HEK293 (cell line): ENCODE measurements around the gene CSNK1A1L.

Source experiments
- CTCF ChIP-seq: fragments of 450-650 bp; formaldehyde crosslinking; IDR thresholded peaks from 2 replicates; pipeline ENCODE4 v1.5.1; 2016; ENCODE audit warnings: missing biosample characterization, missing genetic modification characterization
- GLI2 ChIP-seq: fragments of 450-650 bp; formaldehyde crosslinking; IDR thresholded peaks from 2 replicates; pipeline ENCODE4; 2017; ENCODE audit warnings: missing biosample characterization, missing genetic modification characterization, low read depth, borderline replicate concordance
- MYNN ChIP-seq: fragments of 450-650 bp; formaldehyde crosslinking; IDR thresholded peaks from 2 replicates; pipeline ENCODE4 v1.5.1; 2016; ENCODE audit warnings: missing biosample characterization, missing genetic modification characterization, borderline replicate concordance
- PBX3 ChIP-seq: sonication (generic); formaldehyde crosslinking; IDR thresholded peaks from 2 replicates; pipeline ENCODE4 v1.8.1; 2022; ENCODE audit warnings: mild to moderate bottlenecking, moderate library complexity, missing genetic modification reagents
- TSHZ1 ChIP-seq: fragments of 450-650 bp; formaldehyde crosslinking; IDR thresholded peaks from 2 replicates; pipeline ENCODE4 v1.5.1; 2016; ENCODE audit warnings: missing biosample characterization, missing genetic modification characterization, borderline replicate concordance
- ZFP3 ChIP-seq: fragments of 450-650 bp; formaldehyde crosslinking; IDR thresholded peaks from 2 replicates; pipeline ENCODE4 v1.5.1; 2016; ENCODE audit warnings: low read depth, missing biosample characterization, missing genetic modification characterization
- ZNF239 ChIP-seq: fragments of 450-650 bp; formaldehyde crosslinking; IDR thresholded peaks from 2 replicates; pipeline ENCODE4 v1.5.1; 2016; ENCODE audit warnings: missing biosample characterization, missing genetic modification characterization
- ZNF274 ChIP-seq, 2 experiments: fragments of 200-500 bp in 1 of 2; fragments of 450-650 bp in 1 of 2; sonication (Bioruptor generic) in 1 of 2; formaldehyde crosslinking in 1 of 2; IDR thresholded peaks; 2 replicates each; pipeline versions ENCODE4 v1.5.1 to v1.6.1; 2014 to 2016; ENCODE audit warnings: borderline replicate concordance in 1 of 2, inconsistent platforms in 1 of 2, low read length in 1 of 2, missing biosample characterization in 1 of 2, missing genetic modification characterization in 1 of 2
- ZNF398 ChIP-seq: fragments of 450-650 bp; formaldehyde crosslinking; IDR thresholded peaks from 2 replicates; pipeline ENCODE4 v1.5.1; 2017; ENCODE audit warnings: missing biosample characterization, missing genetic modification characterization
- ZNF518A ChIP-seq: fragments of 450-650 bp; formaldehyde crosslinking; conservative IDR thresholded peaks from 2 replicates; pipeline ENCODE4 v1.5.1; 2016; ENCODE audit warnings: low read depth, missing biosample characterization, missing genetic modification characterization
- ZNF704 ChIP-seq: fragments of 450-650 bp; formaldehyde crosslinking; IDR thresholded peaks from 2 replicates; pipeline ENCODE4 v1.5.1; 2016; ENCODE audit warnings: missing biosample characterization, missing genetic modification characterization
- ZNF76 ChIP-seq: fragments of 450-650 bp; formaldehyde crosslinking; IDR thresholded peaks from 2 replicates; pipeline ENCODE4; 2016; ENCODE audit warnings: low read depth, missing biosample characterization, missing genetic modification characterization, borderline replicate concordance
- ZSCAN5A ChIP-seq: fragments of 450-650 bp; formaldehyde crosslinking; IDR thresholded peaks from 2 replicates; pipeline ENCODE4 v1.5.1; 2016; ENCODE audit warnings: missing biosample characterization, missing genetic modification characterization

GRCh38 chr13:37097076-37097475 is 8.4 kb downstream of the CSNK1A1L start:
- TF ChIP-seq CTCF (no peak), ZFP3 (tag by site-specific recombination) (no peak), ZNF274 (IDR thresholded peaks at IDR 0.05; ENCODE audit: low read length) (no peak), ZNF274 (tag by site-specific recombination; IDR thresholded peaks at IDR 0.05; ENCODE audit: borderline replicate concordance) (no peak), ZNF76 (tag by site-specific recombination) (no peak), ZNF518A (no peak), MYNN (tag by site-specific recombination) (no peak), GLI2 (tag by site-specific recombination) (no peak), ZNF704 (tag by site-specific recombination) (no peak), PBX3 (CRISPR knock-in tag) (no peak), ZNF398 (tag by site-specific recombination) (no peak), TSHZ1 (no peak), ZNF239 (tag by site-specific recombination) (no peak), ZSCAN5A (tag by site-specific recombination) (no peak)
